Lung (tissue), 12 donors: ENCODE data around the gene UNC13B. TPM values are rescaled to one million over a fixed set of nuclear protein-coding genes. Genes with fewer than 3 reads are reported as not detected.

Experiments used
- ATAC-seq: fragments of 200-7000 bp; cut with Tn5 transposase; one replicate; pipeline ENCODE4 v1.9.1; 2020; ENCODE audit warnings: moderate number of reproducible peaks; ENCODE audit not compliant: insufficient read depth, low FRiP score
- DNase-seq, 3 donors: peaks; one replicate each; pipeline ENCODE4 v3.0.0-alpha.2; 2013 to 2017
- H3K27ac ChIP-seq, 2 donors: one replicate each; pipeline ENCODE4 v1.5.1; 2013; ENCODE audit warnings: mild to moderate bottlenecking in 2 of 2, moderate library complexity in 2 of 2, control low read depth in 1 of 2, inconsistent platforms in 1 of 2, low read depth in 1 of 2, low read length in 1 of 2
- H3K27me3 ChIP-seq, 3 donors: one replicate each; pipeline ENCODE4 v1.5.1; 2013; ENCODE audit warnings: low read length in 2 of 3; ENCODE audit not compliant: control insufficient read depth in 3 of 3, insufficient read depth in 3 of 3
- H3K36me3 ChIP-seq, 4 donors: one replicate each; pipeline ENCODE4 v1.5.1; 2013; ENCODE audit warnings: low read length in 4 of 4, mild to moderate bottlenecking in 1 of 4, moderate library complexity in 1 of 4; ENCODE audit not compliant: control insufficient read depth in 4 of 4, insufficient read depth in 4 of 4
- H3K4me1 ChIP-seq, 5 donors: one replicate each; pipeline ENCODE4 v1.5.1; 2013; ENCODE audit warnings: low read length in 5 of 5, mild to moderate bottlenecking in 2 of 5, moderate library complexity in 1 of 5; ENCODE audit not compliant: control insufficient read depth in 5 of 5, insufficient read depth in 5 of 5
- H3K4me3 ChIP-seq: one replicate; pipeline ENCODE4 v1.5.1; 2013; ENCODE audit warnings: mild to moderate bottlenecking, control low read depth, moderate library complexity
- H3K9ac ChIP-seq, 2 donors: one replicate each; pipeline ENCODE4 v1.5.1; 2013; ENCODE audit warnings: low read length in 2 of 2, control low read depth in 1 of 2; ENCODE audit not compliant: insufficient read depth in 1 of 2
- H3K9me3 ChIP-seq, 4 donors: one replicate each; pipeline ENCODE4 v1.5.1; 2013; ENCODE audit warnings: low read length in 3 of 4, mild to moderate bottlenecking in 1 of 4, moderate library complexity in 1 of 4; ENCODE audit not compliant: control insufficient read depth in 4 of 4, insufficient read depth in 3 of 4
- WGBS, 2 donors: extraction: QIAGEN DNeasy Blood & Tissue Kit; methylation state at CpG; one replicate each; pipeline ENCODE4 v1.1.7; 2013; 5-methylcytosine and 5-hydroxymethylcytosine counted together
- polyA plus RNA-seq, 2 donors: library from polyadenylated mRNA; stranded (reverse); fragments of 200-250 nt; gene quantifications; one replicate each; pipeline ENCODE4 v1.2.1, GENCODE V29; 2013
- total RNA-seq, 2 donors: library from RNA; depleted of rRNA in 1 of 2; stranded (reverse); fragments of >200 nt in 1 of 2; gene quantifications; one replicate each; pipeline ENCODE4 v1.2.1, GENCODE V29; 2014 to 2021
- TF ChIP-seq, protein P1 (sequence below): IDR thresholded peaks from 2 replicates; pipeline ENCODE4 v1.5.1; 2012; ENCODE audit warnings: mild to moderate bottlenecking; ENCODE audit errors: control extremely low read depth, extremely low read depth
- donor health status: control.
- donor health status: control.
- donor health status: Bipolar disorder and iron deficiency.
- donor health status: healthy.
- donor health status: DM: yes; HTN: yes; CAD: no.

The UNC13B gene
- total and polyA plus RNA-seq, 4 donors = 25.8 to 102 (median 64.4) TPM

DNA sequence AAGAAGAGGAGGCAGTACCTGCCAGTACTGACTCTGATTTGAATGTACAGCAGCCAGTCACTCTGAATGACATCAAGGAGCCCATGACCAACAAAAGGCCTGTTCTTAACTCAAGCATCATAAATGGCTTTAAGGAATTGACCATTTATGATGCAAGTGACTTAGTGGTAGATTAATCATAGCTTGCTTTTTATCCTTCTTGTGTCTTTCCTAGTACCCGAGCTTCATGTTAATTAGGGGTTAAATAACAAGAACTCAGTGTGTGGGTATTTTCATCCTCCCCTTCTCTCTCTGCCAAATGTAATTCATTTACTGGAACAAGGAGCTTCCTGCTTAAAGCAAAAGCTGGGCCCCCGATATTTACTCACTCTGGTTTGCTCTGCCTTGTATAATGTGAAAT is 146.5 kb downstream of the UNC13B start:
- peak in 2 of 3 donors; percentile 4 to 12 for DNase-seq
- WGBS, 2 donors = 72 to 73% methylated on average over 2 of the region's 2 CpGs
- ATAC-seq = no peak
- Histone ChIP-seq H3K27me3 (no peaks in the 10 kb centered on the region), H3K9me3 (no peaks in the 10 kb centered on the region), H3K36me3 (peaks cover 0 to 14% (median 1%) of the 10 kb centered on the region in 4 donors), H3K27ac (no peak overlapping the region), H3K9ac (no peak overlapping the region), H3K4me3 (no peak overlapping the region), H3K4me1 (peaks cover 0 to 6% (median 0%) of the 10 kb centered on the region in 5 donors)
- TF ChIP-seq, protein P1, sequence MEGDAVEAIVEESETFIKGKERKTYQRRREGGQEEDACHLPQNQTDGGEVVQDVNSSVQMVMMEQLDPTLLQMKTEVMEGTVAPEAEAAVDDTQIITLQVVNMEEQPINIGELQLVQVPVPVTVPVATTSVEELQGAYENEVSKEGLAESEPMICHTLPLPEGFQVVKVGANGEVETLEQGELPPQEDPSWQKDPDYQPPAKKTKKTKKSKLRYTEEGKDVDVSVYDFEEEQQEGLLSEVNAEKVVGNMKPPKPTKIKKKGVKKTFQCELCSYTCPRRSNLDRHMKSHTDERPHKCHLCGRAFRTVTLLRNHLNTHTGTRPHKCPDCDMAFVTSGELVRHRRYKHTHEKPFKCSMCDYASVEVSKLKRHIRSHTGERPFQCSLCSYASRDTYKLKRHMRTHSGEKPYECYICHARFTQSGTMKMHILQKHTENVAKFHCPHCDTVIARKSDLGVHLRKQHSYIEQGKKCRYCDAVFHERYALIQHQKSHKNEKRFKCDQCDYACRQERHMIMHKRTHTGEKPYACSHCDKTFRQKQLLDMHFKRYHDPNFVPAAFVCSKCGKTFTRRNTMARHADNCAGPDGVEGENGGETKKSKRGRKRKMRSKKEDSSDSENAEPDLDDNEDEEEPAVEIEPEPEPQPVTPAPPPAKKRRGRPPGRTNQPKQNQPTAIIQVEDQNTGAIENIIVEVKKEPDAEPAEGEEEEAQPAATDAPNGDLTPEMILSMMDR = no peak

DNA sequence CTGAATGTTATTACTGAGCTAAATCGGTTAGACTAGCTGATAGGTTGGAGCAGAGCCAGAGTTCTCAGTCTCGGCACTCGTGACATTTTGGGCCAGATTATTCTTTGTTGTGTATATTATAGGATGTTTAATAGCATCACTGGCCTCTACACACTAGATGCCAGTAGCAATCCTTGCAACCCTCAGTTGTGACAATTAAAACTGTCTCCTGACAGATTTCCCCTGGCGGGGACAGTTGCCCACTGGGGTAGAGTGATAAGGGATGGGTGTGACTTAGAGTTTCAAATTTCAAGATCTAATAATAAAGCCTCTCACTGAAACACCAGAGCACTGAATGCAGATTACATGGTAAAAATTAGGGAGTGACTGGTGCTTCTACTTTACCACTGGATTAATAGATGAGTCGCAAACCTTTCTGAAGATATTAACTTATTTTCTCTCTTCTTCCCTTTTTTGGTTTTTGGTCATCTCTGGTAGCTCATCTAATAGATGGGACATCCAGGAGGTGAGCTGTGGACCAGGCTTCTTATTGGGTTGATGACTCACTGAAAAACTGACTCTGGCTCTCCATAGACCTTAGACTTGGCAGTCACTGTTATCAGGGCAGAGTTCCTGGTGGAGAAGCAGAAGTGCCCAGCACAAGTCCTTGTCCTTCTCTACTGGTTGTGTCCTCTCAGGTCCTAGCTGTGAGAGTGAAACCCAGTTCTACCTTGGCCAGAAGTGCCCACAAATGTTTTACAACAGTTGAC is 150.3 kb downstream of the UNC13B start:
- H3K9ac ChIP-seq = no peak overlapping the region
- no peak overlapping the region for H3K4me3 ChIP-seq
- DNase-seq (peak in 2 of 3 donors; percentile 22 to 30), ATAC-seq (no peak)
- no peaks in the 10 kb centered on the region for H3K27me3 ChIP-seq
- H3K27ac ChIP-seq = peak overlapping the region in 1 of 2 donors; percentile 15
- no peaks in the 10 kb centered on the region for H3K9me3 ChIP-seq
- peaks cover 0 to 6% (median 0%) of the 10 kb centered on the region in 5 donors for H3K4me1 ChIP-seq
- TF ChIP-seq, protein P1 = no peak
- WGBS, 2 donors = 61 to 75% methylated on average over 5 of the region's 5 CpGs
- H3K36me3 ChIP-seq = peaks cover 0 to 17% (median 4%) of the 10 kb centered on the region in 4 donors

DNA sequence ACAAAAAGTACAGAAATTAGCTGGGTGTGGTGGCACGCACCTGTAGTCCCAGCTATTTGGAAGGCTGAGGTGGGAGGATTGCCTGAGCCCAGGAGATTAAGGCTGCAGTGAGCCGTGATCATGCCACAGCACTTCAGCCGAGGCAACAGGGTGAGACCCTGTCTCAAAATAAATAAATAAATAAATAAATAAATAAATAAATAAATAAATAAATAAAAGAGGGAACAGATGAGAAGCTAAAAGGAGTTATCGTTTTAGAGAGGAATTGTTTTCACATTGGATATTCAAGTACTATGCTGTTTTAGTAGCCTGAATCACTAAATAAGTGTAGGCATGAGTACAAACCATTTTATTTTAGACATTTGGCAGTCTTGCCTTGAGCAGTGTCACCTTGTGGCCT is 151.7 kb downstream of the UNC13B start:
- TF ChIP-seq, protein P1 = no peak
- 94 to 95% methylated on average over 4 of the region's 4 CpGs for WGBS, 2 donors
- Histone ChIP-seq H3K4me3 (no peak overlapping the region), H3K27ac (no peak overlapping the region), H3K9ac (no peak overlapping the region), H3K27me3 (no peaks in the 10 kb centered on the region), H3K36me3 (peaks cover 0 to 14% (median 4%) of the 10 kb centered on the region in 4 donors), H3K9me3 (no peaks in the 10 kb centered on the region), H3K4me1 (peaks cover 0 to 6% (median 0%) of the 10 kb centered on the region in 5 donors)
- DNase-seq (no peak), ATAC-seq (no peak)
